Measurements from ENCODE around the gene MEGF11.

Gene MEGF11

DNA sequence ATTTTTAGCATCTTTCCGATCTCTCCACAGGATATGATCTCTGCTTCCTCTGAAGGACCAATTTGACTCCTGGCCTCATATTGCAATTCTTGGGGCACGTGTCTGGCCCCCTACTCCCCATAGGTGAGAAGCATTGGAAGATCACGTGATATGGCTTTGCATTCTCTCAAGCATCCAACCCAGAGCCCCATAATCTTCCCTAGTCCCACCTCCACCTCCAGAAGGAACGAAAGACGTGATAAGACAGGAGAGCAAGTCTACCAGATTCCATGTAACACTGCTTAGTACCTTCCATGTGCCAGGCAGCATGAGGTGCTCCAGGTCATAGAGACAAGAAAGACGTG is 176.3 kb downstream of the MEGF11 start:
- TF ChIP-seq, protein P1, sequence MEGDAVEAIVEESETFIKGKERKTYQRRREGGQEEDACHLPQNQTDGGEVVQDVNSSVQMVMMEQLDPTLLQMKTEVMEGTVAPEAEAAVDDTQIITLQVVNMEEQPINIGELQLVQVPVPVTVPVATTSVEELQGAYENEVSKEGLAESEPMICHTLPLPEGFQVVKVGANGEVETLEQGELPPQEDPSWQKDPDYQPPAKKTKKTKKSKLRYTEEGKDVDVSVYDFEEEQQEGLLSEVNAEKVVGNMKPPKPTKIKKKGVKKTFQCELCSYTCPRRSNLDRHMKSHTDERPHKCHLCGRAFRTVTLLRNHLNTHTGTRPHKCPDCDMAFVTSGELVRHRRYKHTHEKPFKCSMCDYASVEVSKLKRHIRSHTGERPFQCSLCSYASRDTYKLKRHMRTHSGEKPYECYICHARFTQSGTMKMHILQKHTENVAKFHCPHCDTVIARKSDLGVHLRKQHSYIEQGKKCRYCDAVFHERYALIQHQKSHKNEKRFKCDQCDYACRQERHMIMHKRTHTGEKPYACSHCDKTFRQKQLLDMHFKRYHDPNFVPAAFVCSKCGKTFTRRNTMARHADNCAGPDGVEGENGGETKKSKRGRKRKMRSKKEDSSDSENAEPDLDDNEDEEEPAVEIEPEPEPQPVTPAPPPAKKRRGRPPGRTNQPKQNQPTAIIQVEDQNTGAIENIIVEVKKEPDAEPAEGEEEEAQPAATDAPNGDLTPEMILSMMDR (IDR thresholded peaks at IDR 0.05; ENCODE audit: extremely low read depth, missing control alignments): no peak
- DNase-seq (ENCODE audit: low spot score): no peak

DNA sequence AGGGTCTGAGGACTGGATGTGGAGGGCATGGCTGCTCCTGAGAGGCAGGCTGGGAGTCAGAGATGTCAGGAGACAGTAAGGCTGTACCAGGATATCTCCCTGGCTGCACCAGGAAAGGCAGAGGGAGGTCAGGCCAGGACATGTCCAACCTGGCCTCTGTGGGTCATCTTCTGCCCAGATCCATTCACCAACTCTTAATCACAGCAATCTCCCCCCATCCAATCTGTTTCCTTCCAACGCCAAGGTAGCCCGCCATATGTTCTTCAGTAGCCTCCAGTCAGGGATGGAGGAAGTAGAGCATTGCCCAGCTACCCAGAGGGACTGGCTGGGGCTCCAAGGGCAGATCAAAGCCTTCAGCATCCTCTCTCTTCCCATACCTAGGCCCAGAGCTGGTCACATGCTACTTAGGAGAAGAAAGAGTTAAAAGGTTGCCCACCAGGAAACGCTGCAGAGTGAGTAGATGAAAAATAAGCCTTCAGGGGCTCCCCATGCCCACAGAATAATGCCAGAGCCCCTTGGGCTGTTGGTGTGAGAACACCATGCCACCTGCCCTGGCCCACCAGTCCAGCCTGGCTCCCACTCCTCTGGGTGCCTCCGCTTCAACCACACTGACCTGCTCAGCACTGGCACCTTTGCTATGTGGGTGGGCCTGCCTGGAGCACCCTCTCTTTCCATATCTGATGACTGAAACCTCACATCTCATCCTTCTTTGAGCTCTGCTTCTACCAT is 176.8 kb downstream of the MEGF11 start:
- DNase-seq (ENCODE audit: low spot score): no peak
- TF ChIP-seq, protein P1 (IDR thresholded peaks at IDR 0.05; ENCODE audit: extremely low read depth, missing control alignments): no peak

DNA sequence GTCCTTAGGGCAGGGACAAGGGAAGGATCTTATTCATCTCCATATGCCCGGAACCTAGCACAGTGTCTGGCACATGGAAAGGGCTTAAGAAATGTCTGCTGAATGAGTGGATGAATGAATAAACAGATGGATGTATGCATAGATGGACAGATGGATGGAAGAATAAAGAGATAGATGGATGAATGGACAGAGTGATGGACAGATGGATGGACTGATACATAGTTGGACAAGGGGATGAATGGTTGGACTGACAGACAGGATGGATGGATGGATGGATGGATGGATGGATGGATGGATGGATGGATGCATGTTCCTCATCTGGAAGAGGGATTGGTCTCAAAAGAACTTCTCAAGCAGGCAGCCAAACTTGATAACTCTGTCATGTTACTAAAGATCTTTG is 177.6 kb downstream of the MEGF11 start:
- TF ChIP-seq, protein P1 (IDR thresholded peaks at IDR 0.05; ENCODE audit: extremely low read depth, missing control alignments): no peak
- no peak for DNase-seq (ENCODE audit: low spot score)

DNA sequence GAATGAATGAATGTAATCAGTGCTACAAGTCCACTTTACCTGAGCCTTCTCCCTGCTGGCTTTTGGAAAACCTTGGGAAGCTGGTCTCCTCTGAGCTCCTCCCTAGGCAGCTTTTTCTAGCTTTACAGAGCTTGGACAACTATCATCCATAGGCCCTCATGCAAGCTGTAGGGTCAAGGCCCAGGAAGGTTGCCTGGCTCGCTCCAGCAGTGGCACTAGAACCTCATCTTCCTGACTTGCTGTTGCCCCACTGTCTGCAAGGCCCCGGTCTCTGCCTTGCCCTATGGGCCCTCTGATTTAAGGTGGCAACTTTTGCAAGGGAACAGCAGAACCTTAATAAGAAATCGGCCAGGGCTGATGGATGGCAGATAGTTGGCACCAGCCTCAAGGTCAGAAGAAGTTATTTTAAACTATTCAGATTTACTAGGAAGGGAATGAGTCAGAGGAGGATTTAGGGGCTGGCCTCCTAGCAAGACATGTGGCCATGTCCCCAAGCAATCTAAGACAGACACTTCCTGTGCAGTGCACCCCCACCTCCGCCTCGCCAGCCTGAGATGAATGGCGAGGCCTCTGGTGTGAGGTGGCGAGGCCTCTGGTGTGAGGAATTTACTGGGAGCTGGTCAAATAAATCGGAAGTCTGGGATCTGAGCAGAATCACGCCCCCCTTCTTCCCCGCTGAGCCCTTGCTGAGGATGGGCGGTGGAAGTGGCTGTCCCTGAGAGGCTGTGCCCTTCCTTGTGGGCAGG is 180.8 kb downstream of the MEGF11 start:
- TF ChIP-seq, protein P1 (IDR thresholded peaks at IDR 0.05; ENCODE audit: extremely low read depth, missing control alignments): no peak
- DNase-seq (ENCODE audit: low spot score): no peak

DNA sequence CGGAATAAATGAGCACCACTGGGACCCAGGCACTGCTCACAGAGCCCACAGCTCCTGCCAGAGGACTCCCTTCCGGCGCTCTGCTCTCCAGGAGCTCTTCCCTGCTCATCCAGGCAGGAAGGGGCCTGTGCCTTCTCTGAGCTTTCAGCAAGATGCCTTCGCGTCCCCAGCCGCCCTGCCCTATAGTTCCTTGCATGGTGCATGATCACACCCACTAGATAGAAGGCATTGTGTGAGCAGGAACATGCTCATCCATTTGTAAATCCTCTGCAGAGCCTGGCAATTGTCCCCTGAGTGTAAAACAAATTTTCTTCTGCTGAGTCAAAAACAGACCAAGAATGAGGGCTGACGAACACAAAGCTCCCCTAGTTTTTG is 181.6 kb downstream of the MEGF11 start:
- TF ChIP-seq, protein P1 (IDR thresholded peaks at IDR 0.05; ENCODE audit: extremely low read depth, missing control alignments): no peak
- DNase-seq (ENCODE audit: low spot score): no peak

DNA sequence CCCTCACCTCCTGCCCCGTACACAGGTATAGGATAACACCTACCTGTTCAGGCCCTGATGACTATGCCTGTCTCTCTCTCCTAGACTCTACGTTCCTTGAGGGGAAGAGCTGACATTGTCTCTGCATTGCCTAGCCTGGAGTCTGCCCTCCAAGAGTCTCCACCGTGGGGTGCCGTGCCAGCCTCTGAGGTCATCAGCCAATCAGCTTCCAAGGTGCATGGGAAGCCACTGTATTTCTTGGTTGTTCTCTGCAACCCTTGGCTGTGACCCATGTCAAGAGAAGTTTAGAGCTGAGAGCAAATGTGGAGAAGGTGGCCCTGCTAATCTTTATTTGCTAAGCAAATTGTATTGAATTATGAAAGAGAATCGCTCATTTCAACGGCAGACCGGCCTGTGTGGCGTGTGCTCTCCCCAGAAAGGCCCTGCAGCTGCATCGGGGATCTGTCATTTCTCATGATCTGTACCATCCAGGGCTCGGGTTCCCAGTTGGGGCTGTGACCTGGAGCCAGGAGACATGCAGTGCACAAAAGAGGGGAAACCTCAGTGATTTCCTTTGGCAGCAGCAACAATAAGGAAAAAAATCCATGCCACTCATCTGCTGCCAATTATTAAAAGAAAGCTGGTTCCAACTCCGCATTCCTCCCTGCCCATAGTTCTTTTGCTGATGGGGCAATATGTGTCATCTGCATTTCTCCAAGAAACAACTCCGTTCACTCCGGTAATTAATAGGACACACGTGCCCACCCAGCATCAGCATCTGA is 182.2 kb downstream of the MEGF11 start:
- TF ChIP-seq, protein P1 (IDR thresholded peaks at IDR 0.05; ENCODE audit: extremely low read depth, missing control alignments): no peak
- no peak for DNase-seq (ENCODE audit: low spot score)

Data from GM20000 (cell line).